Skin epidermis (tissue), 12 donors: ENCODE results near the gene QSOX2.

Experiments used
- H3K27ac ChIP-seq, 21 experiments: fragments of 200-600 bp; sonication (generic) in 11 of 21; one replicate each; pipeline ENCODE4 v1.5.0; 2020; ENCODE audit warnings: mild to moderate bottlenecking in 3 of 21, inconsistent platforms in 2 of 21, moderate library complexity in 2 of 21
- H3K4me3 ChIP-seq, 7 experiments: fragments of 200-600 bp; sonication (generic) in 2 of 7; one replicate each; pipeline ENCODE4 v1.5.0; 2020; ENCODE audit warnings: inconsistent platforms in 2 of 7, mild to moderate bottlenecking in 2 of 7, moderate library complexity in 1 of 7

Gene QSOX2

DNA sequence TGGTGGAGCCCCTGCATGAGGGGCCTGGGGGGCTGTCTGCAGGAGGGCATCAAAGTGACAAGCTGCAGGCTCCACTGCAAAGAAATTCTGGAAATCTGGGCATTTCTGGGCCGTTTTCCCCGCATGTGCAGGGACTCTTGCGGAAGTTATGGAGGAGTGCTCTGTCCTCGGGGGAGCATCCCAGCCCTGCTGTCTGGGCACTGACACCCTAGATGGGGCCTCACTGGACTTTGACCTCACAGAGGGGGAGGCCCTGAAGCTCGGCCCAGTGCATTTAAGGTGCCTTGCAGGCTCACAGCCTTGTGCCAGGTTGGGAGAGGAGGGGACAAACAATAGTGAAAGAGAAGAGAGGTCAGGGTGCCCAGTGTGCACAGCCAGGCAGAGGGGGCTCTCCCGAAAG lies 76.1 kb downstream of the QSOX2 start:
- H3K27ac ChIP-seq: no peak overlapping the region
- no peak overlapping the region for H3K4me3 ChIP-seq

DNA sequence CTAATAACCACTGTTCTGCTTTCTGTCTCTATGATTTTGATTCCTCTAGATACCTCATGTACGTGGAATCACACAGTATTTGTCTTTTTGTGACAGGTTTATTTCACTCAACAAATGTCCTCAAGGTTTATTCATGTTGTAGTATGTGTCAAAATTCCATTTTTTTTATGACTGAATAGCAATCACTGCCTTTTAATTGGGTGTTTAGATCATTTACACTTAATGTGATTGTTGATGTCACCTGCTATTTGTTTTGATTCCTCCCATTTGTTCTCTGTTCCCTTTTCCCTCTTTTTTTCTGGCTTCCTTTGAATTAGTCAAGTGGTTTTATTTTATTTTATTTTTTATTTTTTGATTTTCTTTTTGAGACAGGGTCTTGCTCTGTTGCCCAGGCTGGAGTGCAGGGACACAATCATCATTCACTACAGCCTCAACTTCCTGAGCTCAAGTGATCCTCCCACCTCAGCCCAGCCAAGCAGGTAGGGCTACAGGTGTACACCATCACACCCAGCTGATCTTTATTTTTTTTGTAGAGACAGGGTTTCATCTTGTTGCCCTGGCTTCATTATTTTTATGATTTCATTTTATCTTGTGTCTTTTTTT lies 82.3 kb downstream of the QSOX2 start:
- no peak overlapping the region for H3K4me3 ChIP-seq
- no peak overlapping the region for H3K27ac ChIP-seq

DNA sequence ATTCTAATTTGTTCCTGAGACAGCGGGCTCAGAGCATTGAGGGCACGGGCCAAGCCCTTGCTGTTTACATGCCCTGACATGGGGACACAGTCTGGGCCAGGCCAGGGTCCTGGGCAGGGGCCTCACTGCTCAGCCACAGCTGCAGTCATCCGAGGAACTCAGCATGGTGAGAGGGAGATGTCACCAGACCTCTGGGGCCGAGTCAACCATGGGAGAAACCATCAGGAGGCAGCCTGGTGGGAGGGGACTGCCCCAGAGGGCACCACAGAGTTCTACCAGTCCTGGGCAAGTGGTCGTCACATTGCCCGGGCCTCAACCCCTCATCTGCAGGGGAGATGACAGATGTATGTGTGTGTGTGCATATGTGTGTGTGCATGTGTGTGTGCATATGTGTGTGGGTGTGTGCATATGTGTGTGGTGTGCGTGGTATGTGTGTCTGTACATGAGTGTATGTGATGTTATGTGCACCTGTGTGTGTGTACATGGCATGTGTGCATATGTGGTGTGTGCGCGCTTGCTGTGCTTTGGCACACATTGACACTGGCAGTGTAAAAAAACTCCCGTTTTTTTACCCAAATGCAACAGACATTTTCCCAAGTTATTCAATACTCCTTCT lies 84.5 kb downstream of the QSOX2 start:
- no peak overlapping the region for H3K4me3 ChIP-seq
- H3K27ac ChIP-seq: no peak overlapping the region

DNA sequence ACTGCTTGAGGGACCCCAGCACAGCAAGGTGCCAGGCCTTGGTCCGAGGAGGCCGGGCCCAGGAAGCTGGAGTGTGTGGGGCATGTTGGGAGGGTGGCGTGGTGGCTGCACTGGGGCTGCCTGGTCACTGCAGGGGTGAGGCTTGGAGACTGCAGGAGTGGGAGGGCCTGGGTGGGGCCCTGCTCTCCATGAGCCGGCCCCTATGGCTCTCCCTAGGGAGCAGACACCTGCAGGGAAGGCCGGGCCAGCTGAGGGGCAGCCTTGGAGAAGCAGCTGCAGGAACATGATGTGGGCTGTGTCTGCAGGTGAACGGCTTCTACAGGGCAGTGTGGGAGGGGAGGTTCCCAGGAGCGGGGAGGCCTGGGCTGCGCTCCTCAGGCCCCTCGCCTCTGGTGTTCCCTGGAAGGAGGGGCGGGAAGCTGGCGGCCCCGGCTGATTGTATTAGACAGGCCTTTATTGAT lies 85.2 kb downstream of the QSOX2 start:
- no peak overlapping the region for H3K4me3 ChIP-seq
- no peak overlapping the region for H3K27ac ChIP-seq

DNA sequence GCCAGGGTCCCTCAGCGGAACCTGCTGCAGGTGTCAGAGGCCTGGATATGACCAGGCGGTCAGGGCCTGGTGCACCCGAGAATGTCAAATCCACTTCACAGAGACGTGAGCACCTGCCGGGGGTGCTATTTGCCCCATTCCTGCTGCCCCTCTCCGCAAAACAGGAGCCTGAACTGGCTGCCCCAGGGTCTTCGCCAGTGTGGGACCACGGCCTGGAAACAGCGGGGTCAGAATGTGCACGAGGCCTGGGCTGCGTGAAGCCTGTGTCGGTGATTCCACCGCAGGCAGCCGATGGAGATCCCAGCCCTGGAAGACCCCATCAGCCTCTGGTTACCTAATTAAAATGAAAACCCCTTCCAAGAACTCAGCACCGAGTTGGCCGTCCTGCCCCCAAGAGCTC lies 85.8 kb downstream of the QSOX2 start:
- Histone ChIP-seq H3K4me3 (no peak overlapping the region), H3K27ac (no peak overlapping the region)

DNA sequence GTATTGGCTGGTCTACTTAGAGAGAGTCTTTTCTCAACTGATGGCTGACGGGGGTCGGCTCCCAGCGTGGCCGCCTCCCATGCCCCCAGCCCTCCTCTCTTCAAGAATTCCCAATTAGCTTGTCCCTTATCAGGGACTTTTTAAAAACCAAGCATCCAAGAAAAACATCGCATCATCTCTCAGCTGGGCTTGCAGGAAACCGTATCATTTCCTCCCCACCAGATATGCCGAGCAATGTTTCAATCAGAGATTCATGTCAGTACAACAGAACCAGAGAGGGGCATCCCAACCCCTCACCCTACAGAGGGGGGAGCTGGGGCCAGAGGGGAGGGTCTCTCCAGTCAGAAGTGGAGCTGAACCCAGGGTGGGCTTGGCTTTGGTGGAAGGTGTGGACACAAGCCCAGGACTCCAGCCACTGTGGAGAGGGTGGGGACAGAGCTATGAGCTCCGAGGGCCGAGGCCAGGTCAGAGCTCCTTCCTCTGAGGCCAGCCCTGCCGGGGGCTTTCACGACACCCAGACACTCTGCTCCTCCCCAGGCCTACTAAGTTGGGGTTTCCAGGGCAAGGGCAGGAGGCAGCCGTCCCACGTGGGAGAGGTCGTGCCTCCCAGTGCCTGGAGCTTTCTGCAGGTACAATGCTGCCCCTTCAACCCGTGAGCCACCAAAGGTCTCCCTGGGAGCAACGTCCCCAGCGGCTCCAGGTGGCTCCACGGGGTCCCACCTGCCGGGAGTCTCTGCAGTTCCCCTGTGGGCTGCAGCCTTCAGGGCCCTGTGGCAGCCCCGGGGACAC lies 87.9 kb downstream of the QSOX2 start:
- Histone ChIP-seq H3K27ac (no peak overlapping the region), H3K4me3 (no peak overlapping the region)
